GM11168 (cell line): ENCODE measurements around the gene GFOD2.

Experiments
- in situ Hi-C: fragments of 300-500 bp; cut with MboI; formaldehyde crosslinking; loops from one replicate; pipeline ENCODE4 v1.12.0; 2022; ENCODE audit warnings: low sequenced_read_pairs; ENCODE audit not compliant: unreplicated experiment

Gene GFOD2

DNA sequence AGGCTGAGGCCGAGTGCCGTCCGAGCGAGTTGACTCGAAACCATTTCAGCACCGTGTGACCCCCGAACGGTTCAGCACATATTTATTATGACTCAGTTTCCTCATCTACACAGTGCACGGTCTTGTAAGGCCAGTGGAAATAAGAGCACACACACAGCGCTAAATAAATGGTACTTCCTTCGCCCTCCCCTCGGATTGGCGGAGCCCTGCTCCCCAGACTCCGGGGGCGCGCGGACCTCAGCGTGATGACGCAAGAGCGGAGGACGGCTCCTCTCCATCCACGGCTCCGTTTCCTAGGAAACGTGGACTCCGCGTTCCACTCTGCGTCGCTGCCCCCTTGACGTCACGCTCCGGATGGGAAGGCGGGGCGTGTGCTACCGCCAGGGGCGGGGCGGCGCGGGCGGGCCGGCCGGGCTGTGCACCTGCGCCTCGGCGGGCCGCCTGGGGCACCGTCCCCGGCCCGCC is 58.5 kb downstream of the GFOD2 start, which contains the start of gene PARD6A:
Gene PARD6A, plus strand, starts transcription at position 397 of the 465 bp plus-strand sequence. CDS start 79 bp downstream, outside the sequence.
- in situ Hi-C loops = no loop called here

DNA sequence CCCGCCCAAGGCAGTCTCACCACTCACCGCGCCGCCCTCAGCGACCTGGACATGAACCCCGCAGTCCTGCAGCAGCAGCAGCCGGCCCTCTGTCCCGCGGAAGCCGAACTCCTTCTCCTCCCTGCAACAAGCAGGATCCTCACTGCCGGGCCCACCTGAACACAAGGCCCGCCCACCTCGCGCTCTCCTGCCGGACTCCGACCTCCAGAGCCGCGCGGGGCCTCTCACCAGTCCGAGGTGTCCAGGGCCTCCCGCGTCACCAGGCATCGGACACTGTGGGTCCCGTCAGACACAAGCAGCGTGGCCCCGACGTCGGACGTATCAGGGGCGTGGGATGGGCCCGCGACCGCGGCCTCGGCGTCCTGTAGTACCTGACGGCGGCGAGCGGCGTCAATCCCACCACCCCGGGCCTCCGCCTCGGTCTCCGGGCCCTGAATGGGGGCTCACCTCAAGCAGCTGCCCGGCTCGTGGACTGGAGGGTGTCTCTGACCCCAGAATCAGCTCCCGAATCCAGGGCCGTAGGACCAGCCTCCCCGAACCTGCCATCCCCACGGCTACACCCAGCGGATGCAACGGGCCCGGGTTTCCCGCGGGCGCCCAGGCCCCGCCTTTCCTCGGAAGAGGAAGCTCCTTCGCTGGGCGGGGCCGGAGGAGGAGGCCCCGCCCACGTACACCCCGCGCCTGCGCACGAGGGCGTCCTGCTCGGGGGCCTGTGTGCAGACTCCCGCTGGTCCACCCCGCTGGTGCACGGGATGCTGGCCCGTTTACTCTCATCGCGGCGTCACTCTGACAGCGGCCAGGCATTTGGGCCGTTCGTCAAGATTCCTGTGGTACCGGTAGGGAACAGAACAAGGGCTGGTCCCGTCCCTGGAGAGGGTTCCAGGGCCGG is 59.2 kb downstream of the GFOD2 start, which contains the start of gene ACD:
Gene ACD, minus strand, starts transcription at position 586 of the 889 bp plus-strand sequence. Its CDS starts 40 bp downstream, at position 546.
- in situ Hi-C loops = no loop called here

DNA sequence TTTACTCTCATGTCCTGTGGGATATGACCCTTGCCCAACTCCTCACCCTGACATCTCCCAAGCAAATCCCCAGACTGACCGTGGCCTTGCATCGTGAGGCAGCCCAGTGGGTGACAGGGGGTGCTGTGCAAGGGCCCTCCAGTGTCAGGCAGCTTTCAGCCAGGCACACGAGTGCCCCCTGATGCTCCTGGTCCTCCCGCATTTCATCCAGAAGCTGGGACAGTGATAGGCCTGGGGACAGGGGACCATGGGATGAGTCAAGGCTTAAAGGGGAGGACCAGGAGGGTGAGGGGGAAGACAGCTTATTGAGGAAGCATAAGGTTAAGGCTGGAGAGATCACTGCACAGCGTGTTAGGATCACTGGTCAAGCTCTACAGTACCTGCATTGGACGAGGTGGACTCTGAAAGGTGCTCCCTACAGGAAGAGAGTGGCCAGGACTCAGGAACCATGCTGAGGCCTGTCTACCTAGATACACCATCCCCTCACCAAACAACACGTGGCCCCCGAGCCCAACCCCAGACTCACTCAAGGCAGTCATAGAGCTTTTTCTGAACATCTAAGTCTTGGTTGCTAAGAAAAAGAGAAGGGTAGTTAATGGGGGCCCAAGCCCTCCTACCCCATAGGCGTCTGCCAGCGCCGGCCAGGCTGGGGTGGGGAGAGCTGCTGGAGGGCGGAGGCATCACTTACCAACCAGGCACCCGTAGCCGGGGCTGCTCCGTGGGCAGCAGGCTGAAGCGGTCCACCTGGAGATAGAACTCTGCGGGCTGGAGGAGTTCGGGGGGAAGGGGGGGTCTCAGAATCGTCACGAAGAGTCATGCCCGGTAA is 60.1 kb downstream of the GFOD2 start:
- in situ Hi-C loops = no loop called here

DNA sequence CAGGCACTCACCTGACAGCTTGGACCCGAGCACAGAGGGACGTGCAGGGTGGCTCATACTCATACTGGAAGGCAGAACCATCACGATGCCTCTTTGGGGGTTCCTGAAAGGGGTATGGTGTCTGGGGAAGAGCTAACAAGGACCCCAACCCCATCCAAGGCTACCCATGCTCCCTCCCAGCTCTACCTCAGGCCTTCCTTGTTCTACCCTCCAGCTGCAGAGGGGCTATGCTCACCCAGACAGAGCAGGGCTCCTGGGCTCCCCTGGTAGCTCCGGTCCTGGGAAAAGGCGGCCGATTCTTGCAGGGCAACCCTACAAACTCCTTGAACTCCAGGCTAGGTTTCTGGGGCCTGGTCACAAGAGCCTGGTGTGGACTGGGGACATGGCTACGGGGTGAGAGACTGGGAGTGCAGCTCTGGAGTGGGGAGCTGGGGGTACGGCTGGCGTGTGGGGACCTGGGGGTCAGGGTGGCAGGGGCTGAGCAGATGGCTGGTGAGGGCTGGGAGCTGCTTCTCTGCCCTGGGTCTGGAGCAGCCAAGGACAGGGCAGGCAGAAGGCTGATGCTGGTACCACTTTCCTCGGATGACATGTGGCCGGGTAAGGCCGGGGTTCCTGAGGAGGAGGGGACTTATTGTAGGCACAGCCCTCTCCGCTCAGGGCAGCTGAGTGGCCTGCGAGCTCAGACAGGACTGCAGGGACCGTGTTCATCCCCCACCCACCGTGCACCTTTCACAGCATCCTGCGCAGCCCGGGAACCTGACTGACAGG is 61.2 kb downstream of the GFOD2 start:
- in situ Hi-C loops = no loop called here

DNA sequence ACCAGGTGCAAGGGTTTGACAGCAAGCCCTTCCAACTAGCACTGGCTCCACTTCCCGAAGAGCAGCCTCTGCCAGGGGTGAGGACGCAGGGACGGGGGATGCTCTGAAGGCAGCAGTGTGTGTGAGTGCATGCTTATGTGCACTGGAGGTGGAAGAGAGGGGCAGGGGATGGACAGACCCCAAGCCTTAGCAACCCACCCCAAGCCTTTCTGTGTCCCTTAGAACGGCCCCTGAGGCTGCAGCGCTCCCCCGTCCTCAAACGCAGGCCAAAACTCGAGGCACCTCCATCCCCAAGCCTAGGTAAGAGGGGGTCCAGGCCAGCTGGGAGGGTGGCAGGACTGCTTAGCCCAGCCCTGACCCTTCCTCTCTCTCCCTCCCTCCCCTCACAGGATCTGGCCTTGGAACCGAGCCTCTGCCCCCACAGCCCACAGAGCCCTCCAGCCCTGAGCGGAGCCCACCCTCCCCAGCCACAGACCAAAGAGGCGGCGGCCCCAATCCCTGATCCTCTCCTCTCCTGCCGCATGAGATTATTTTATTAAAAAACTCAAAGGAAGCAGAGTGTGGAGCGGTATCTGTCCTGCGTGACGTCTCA is 62.0 kb downstream of the GFOD2 start:
- in situ Hi-C loops = no loop called here

DNA sequence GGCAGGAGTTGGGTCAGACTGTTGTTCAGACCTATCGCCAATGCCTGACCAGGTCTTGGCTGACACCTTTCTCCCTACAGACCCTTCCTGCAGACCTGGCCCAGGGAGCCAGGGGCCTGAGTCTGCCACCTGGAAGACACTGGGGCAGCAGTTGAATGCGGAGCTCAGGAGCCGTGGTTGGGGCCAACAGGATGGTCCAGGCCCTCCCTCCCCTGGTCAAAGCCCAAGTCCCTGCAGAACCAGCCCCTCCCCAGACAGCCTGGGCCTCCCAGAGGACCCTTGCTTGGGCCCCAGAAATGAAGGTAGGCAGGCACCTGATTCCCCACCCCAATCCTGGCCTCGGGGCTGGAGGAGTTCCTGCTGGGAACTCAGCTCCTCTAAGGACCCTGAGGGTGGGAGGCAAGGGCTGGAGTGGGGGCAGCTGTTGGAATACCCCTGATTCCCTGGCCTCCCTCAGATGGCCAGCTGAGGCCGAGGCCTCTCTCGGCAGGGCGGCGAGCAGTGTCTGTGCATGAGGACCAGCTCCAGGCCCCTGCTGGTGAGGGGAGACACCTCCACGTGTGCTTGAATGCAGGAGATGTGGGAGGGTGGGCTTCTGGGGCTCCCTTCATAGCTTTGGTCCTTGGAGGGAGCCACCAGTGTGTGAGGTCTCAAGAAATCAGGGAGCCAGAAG is 62.6 kb downstream of the GFOD2 start:
- in situ Hi-C loops = no loop called here

DNA sequence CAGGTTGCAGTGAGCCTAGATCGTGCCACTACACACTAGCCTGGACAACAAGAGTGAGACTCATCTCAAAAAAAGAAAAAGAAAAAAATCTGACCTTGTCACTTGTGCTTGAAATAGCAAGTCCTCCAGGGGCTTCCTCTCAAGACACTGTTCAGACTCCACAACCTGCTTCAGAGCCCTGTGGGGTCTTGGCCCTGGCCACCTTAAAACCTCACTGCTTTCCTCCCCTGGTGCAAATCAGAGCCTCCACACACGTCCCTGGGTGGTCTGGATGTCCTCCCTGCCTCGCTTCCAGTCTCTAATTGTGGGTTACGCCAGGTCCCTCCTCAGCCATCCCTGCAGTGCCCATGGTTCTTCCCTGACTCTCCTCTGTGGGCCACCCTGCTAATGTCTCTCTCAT is 63.8 kb downstream of the GFOD2 start:
- in situ Hi-C loops = no loop called here

DNA sequence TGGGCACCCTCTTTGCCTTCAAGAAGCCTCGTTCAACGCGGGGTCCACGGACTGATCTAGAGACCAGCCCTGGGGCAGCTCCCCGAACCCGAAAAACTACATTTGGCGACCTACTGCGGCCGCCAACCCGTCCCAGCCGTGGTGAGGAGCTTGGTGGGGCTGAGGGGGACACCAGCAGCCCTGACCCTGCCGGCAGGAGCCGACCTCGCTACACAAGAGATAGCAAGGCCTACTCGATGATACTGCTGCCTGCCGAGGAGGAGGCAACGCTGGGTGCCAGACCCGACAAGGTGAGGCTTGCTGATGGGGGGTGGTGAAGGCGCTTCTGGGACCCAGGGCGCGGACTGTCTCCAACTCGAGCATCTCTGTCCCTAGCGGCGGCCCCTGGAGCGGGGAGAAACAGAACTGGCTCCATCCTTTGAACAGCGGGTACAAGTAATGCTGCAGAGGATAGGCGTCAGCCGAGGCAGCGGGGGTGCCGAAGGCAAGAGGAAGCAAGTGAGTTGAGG is 64.7 kb downstream of the GFOD2 start:
- in situ Hi-C loops = no loop called here

DNA sequence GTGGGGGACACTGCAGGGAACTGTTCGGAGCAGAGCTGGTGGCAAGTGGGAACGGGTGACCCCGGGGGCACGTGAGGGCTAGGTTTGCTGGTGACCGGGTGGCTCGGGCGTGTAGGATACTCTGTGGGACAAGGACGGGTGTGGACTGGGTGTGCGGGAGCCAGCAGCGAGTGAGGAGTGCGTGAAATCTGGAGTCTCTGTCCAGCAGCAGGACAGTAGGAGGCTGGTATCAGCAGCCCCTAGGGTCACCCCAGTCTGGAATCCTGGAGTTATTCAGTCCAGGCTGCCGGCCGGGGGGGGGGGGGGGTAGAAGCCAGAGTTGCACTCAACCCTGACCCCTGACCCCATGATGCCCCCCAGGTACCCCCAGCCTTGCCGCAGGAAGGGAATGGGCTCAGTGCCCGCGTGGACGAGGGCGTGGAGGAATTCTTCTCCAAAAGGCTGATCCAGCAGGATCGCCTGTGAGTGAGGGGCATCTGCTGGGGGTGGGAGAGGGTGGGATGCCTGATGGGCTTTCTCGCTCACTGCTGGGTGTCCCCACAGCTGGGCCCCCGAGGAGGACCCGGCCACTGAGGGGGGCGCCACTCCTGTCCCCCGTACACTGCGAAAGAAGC is 65.2 kb downstream of the GFOD2 start:
- in situ Hi-C loops = no loop called here

DNA sequence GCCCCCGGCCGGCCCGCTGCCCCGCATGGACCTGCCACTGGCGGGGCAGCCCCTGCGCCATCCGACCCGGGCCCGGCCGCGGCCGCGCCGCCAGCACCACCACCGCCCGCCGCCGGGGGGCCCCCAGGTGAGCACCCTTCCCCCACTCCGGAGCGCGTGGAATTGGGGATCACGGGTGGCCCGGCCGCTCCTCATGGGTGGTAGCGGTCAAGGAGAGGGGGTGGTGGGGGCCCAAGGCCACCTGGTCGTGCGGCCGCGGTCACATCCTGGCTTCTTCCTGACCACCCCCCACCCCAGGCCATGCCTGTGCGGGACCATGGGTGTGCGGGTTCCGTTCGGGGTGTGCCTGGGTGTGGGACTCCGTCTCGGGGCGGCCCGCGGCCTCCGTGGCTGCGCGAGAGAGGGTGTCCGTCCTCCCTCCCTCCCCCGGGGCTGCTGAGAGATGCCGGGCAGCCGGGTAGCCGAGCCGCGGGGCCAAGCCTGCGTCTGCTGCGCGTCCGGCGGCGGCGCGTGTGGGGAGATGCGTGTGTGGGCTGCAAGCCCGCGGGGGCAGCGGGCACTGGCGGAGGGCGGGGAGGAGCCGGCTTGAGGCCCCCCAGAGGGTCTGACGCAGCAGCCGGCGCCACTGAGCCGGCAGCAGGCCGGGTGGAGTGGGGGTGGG is 65.9 kb downstream of the GFOD2 start:
- in situ Hi-C loops = no loop called here

DNA sequence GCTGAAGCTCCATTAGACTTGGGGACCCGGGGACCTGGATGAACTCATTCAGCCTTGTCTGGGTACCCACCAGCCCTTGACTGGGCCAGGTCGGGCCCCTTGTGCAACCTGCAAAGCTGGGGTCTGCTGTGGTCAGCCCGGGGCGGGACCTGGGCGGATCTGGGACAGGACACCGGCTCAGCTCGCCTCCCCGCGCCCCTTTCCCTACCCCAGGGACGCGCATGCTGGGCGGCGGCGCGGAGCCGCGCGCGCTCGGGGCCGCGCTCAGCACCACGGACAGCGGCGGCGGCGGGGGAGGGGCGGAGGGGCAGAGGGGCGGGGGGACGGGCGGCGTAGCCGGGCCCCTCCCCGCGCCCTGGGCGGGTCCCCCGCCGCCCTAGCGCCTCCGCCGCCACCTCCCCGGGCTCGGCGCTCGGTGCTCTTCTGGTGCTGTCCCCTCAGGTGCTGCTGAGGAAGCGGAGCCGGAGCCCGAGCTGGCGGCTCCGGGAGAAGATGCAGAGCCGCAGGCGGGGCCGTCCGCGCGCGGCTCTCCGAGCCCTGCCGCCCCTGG is 66.5 kb downstream of the GFOD2 start:
- in situ Hi-C loops = no loop called here

DNA sequence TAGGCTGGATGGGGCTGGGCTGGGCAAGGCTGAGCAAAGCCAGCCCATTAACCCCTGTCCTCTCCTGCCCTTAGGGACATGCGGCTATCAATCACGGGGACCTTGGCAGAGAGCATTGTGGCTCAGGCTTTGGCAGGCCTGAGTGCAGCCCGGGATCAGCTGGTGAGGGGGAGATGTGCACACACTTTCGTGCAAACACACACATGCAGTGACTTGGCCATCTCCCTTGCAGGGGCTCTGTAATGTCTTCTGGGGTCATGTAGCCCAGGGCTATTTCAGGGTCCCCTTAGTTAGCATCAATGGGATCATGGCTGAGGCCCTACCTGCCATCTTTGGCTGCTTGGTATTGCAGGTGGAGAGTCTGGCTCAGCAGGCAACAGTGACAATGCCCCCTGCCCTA is 67.3 kb downstream of the GFOD2 start:
- in situ Hi-C loops = no loop called here

DNA sequence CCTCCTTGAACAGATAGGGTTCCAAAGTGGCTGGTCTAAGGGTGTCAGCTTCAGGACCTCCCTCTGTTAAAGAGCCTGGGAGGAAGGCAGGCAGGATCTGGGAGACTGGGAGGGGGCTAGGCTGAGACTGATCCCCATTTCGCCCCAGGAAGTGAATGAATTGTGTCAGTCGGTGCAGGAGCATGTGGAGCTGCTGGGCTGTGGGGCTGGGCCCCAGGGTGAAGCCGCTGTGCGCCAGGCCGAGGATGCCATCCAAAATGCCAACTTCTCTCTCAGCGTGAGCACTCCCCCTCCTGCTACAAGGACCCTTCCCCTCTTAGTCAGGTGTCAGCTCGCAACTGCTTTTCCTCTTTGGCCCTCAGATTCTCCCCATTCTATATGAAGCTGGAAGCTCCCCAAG is 68.1 kb downstream of the GFOD2 start:
- in situ Hi-C loops = no loop called here

DNA sequence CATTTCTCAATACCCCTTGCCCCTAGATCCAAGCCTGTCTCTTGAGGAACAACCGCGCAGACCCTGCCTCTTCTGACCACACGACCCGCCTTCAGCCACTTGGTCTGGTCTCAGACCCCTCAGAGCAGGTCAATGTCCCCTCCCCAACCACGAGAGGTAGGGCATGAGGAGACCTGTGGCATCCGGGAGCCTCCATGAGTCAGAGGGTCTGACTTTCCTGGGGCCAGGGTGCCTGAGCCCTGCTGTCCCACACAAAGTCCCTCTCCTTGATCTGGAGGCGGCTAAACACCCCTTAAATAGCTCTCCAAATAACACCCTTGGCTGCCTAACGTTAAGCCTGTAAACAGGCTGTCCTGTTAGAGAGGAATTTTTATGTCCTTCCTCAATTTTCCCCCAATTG is 69.1 kb downstream of the GFOD2 start:
- in situ Hi-C loops = no loop called here

DNA sequence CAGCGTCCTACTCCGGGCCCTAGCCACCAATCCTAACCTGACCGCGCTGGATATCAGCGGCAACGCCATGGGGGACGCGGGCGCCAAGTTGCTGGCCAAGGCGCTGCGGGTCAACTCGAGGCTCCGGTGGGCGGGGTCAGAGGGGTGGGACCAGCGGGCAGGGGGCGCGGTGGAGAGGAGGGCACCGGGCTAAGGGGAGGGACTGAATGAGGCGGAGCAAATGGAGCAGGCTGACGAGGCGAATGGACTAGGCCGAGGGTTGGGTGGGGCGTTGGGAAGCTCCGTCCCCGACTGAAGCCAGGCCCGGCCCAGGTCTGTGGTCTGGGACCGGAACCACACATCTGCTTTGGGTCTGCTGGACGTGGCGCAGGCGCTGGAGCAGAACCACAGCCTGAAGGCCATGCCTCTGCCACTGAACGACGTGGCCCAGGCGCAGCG is 69.6 kb downstream of the GFOD2 start:
- in situ Hi-C loops = no loop called here

DNA sequence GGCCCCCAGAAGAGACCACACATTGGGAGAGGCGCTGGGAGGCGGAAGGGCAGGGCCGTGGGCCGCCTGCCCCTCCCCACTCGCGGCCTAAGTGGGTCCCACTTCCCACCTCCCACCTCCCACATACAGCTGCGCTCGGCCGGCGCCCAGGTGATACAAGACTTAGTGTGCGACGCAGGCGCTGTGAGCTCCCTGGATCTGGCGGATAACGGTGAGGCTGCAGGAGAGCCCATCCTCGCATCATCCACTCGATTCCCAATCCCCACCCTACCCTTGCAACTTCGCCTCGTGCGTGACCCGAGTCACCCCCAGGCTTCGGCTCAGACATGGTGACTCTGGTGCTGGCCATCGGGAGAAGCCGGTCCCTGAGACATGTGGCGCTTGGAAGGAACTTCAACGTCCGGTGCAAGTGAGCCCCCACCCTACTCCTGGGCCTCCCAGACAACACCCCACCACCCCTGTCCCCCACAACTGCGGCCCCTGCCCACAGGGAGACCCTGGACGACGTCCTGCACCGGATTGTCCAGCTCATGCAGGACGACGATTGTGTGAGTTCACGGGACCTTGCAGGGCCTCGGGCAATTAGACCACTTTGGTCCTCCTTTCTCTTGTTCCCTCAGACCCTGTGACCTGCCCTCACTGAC is 70.2 kb downstream of the GFOD2 start:
- in situ Hi-C loops = no loop called here

DNA sequence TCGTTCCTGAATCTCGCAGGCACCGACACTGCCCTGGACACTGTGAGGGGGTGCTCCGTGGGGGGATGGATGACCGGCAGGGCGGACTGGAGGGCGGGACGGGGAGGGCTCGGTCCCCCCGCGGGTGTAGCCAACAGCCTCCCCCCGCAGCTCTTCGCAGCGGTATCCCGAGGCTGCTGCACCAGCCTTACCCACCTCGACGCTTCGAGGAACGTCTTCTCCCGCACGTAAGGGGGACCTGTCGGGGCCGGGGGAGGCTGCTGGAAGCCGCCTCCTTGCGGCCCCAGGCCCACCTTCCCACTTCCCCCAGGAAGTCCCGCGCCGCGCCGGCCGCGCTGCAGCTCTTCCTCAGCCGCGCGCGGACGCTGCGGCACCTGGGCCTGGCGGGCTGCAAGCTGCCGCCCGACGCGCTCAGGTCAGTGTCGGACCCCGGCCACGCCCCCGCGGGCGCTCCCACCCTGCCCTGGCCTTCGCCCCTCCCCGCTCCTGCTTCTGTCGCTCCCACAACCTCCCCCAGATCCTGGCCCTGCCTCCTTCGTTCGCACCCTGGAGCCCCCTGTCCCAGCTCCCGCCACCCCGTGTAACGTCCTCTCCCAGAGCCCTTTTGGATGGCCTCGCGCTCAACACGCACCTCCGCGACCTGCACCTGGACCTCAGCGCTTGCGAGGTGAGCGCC is 70.9 kb downstream of the GFOD2 start:
- in situ Hi-C loops = no loop called here
